ENCODE measurements around the gene MARCHF10.

MARCHF10 gene

GRCh38 chr17:62816282-62816839 is 8.2 kb upstream of the MARCHF10 start:
- H3K27me3 Mint-ChIP-seq = peaks cover 62% of the 10 kb centered on the region
- H3K4me3 Mint-ChIP-seq = no peak overlapping the region
- H3K36me3 Mint-ChIP-seq (ENCODE audit: insufficient read depth) = no peaks in the 10 kb centered on the region
- H3K9me3 Mint-ChIP-seq = peaks cover 7% of the 10 kb centered on the region
- H3K4me1 Mint-ChIP-seq = no peaks in the 10 kb centered on the region
- DNase-seq (ENCODE audit: low spot score in 2 of 2) (no peak), ATAC-seq (replicated peaks; ENCODE audit: extremely low read depth, poor library complexity, severe bottlenecking) (no peak)
- no peak overlapping the region for H3K27ac Mint-ChIP-seq (ENCODE audit: low read depth)

- H3K9me3 Mint-ChIP-seq = peaks cover 7% of the 10 kb centered on the region
- H3K36me3 Mint-ChIP-seq (ENCODE audit: insufficient read depth) = no peaks in the 10 kb centered on the region
- no peak overlapping the region for H3K4me3 Mint-ChIP-seq
- peaks cover 63% of the 10 kb centered on the region for H3K27me3 Mint-ChIP-seq
- H3K4me1 Mint-ChIP-seq = no peaks in the 10 kb centered on the region
- ATAC-seq (replicated peaks; ENCODE audit: extremely low read depth, poor library complexity, severe bottlenecking) (no peak), DNase-seq (ENCODE audit: low spot score in 2 of 2) (no peak)
- no peak overlapping the region for H3K27ac Mint-ChIP-seq (ENCODE audit: low read depth)
Observed at GRCh38 chr17:62809656-62810055, 1.5 kb upstream of the MARCHF10 start.

- DNase-seq (ENCODE audit: low spot score in 2 of 2) = no peak
- no peaks in the 10 kb centered on the region for H3K36me3 Mint-ChIP-seq (ENCODE audit: insufficient read depth)
- H3K4me3 Mint-ChIP-seq = no peak overlapping the region
- no peak overlapping the region for H3K27ac Mint-ChIP-seq (ENCODE audit: low read depth)
- H3K9me3 Mint-ChIP-seq = no peaks in the 10 kb centered on the region
- H3K4me1 Mint-ChIP-seq = no peaks in the 10 kb centered on the region
- no peak for ATAC-seq (replicated peaks; ENCODE audit: extremely low read depth, poor library complexity, severe bottlenecking)
- peaks cover 63% of the 10 kb centered on the region for H3K27me3 Mint-ChIP-seq
Observed at GRCh38 chr17:62808576-62808970, 459 bp upstream of the MARCHF10 start.

- no peak for DNase-seq (ENCODE audit: low spot score in 2 of 2)
- Mint-ChIP-seq H3K9me3 (no peaks in the 10 kb centered on the region), H3K4me3 (no peak overlapping the region), H3K4me1 (no peaks in the 10 kb centered on the region), H3K27ac (ENCODE audit: low read depth) (no peak overlapping the region), H3K27me3 (peaks cover 83% of the 10 kb centered on the region), H3K36me3 (ENCODE audit: insufficient read depth) (no peaks in the 10 kb centered on the region)
- no peak for ATAC-seq (replicated peaks; ENCODE audit: extremely low read depth, poor library complexity, severe bottlenecking)
Observed at GRCh38 chr17:62805234-62805633, 2.9 kb downstream of the MARCHF10 start.

GRCh38 chr17:62804822-62805221 is 3.3 kb downstream of the MARCHF10 start:
- H3K27me3 Mint-ChIP-seq = peaks cover 83% of the 10 kb centered on the region
- H3K9me3 Mint-ChIP-seq = no peaks in the 10 kb centered on the region
- no peaks in the 10 kb centered on the region for H3K4me1 Mint-ChIP-seq
- no peak for ATAC-seq (replicated peaks; ENCODE audit: extremely low read depth, poor library complexity, severe bottlenecking)
- DNase-seq (ENCODE audit: low spot score in 2 of 2) = no peak
- H3K36me3 Mint-ChIP-seq (ENCODE audit: insufficient read depth) = no peaks in the 10 kb centered on the region
- no peak overlapping the region for H3K27ac Mint-ChIP-seq (ENCODE audit: low read depth)
- no peak overlapping the region for H3K4me3 Mint-ChIP-seq

GRCh38 chr17:62804025-62804424 is 4.1 kb downstream of the MARCHF10 start:
- no peak overlapping the region for H3K4me3 Mint-ChIP-seq
- H3K27ac Mint-ChIP-seq (ENCODE audit: low read depth) = no peak overlapping the region
- peaks cover 83% of the 10 kb centered on the region for H3K27me3 Mint-ChIP-seq
- DNase-seq (ENCODE audit: low spot score in 2 of 2) = no peak
- no peaks in the 10 kb centered on the region for H3K4me1 Mint-ChIP-seq
- H3K36me3 Mint-ChIP-seq (ENCODE audit: insufficient read depth) = no peaks in the 10 kb centered on the region
- H3K9me3 Mint-ChIP-seq = no peaks in the 10 kb centered on the region
- no peak for ATAC-seq (replicated peaks; ENCODE audit: extremely low read depth, poor library complexity, severe bottlenecking)

- H3K27ac Mint-ChIP-seq (ENCODE audit: low read depth) = no peak overlapping the region
- peaks cover 85% of the 10 kb centered on the region for H3K27me3 Mint-ChIP-seq
- no peaks in the 10 kb centered on the region for H3K36me3 Mint-ChIP-seq (ENCODE audit: insufficient read depth)
- H3K4me3 Mint-ChIP-seq = no peak overlapping the region
- ATAC-seq (replicated peaks; ENCODE audit: extremely low read depth, poor library complexity, severe bottlenecking) (no peak), DNase-seq (ENCODE audit: low spot score in 2 of 2) (no peak)
- H3K9me3 Mint-ChIP-seq = no peaks in the 10 kb centered on the region
- H3K4me1 Mint-ChIP-seq = no peaks in the 10 kb centered on the region
Observed at GRCh38 chr17:62802561-62803205, 5.4 kb downstream of the MARCHF10 start.

- no peak overlapping the region for H3K27ac Mint-ChIP-seq (ENCODE audit: low read depth)
- no peaks in the 10 kb centered on the region for H3K4me1 Mint-ChIP-seq
- H3K27me3 Mint-ChIP-seq = peaks cover 81% of the 10 kb centered on the region
- ATAC-seq (replicated peaks; ENCODE audit: extremely low read depth, poor library complexity, severe bottlenecking) (no peak), DNase-seq (ENCODE audit: low spot score in 2 of 2) (no peak)
- no peaks in the 10 kb centered on the region for H3K36me3 Mint-ChIP-seq (ENCODE audit: insufficient read depth)
- H3K4me3 Mint-ChIP-seq = no peak overlapping the region
- H3K9me3 Mint-ChIP-seq = no peaks in the 10 kb centered on the region
Observed at GRCh38 chr17:62801553-62802114, 6.5 kb downstream of the MARCHF10 start.

GRCh38 chr17:62800585-62800984 is 7.5 kb downstream of the MARCHF10 start:
- H3K27me3 Mint-ChIP-seq = peaks cover 72% of the 10 kb centered on the region
- H3K4me1 Mint-ChIP-seq = no peaks in the 10 kb centered on the region
- no peak overlapping the region for H3K4me3 Mint-ChIP-seq
- DNase-seq (ENCODE audit: low spot score in 2 of 2) (no peak), ATAC-seq (replicated peaks; ENCODE audit: extremely low read depth, poor library complexity, severe bottlenecking) (no peak)
- H3K36me3 Mint-ChIP-seq (ENCODE audit: insufficient read depth) = no peaks in the 10 kb centered on the region
- H3K27ac Mint-ChIP-seq (ENCODE audit: low read depth) = no peak overlapping the region
- no peaks in the 10 kb centered on the region for H3K9me3 Mint-ChIP-seq

- Mint-ChIP-seq H3K27me3 (peaks cover 48% of the 10 kb centered on the region), H3K27ac (ENCODE audit: low read depth) (no peak overlapping the region), H3K4me1 (peaks cover 15% of the 10 kb centered on the region), H3K4me3 (no peak overlapping the region), H3K36me3 (ENCODE audit: insufficient read depth) (peaks cover 14% of the 10 kb centered on the region), H3K9me3 (peaks cover 9% of the 10 kb centered on the region)
- DNase-seq (ENCODE audit: low spot score in 2 of 2) (no peak), ATAC-seq (replicated peaks; ENCODE audit: extremely low read depth, poor library complexity, severe bottlenecking) (no peak)
Observed at GRCh38 chr17:62797959-62798358, 10.2 kb downstream of the MARCHF10 start.

GRCh38 chr17:62796291-62796690 is 11.8 kb downstream of the MARCHF10 start:
- H3K36me3 Mint-ChIP-seq (ENCODE audit: insufficient read depth) = peaks cover 21% of the 10 kb centered on the region
- H3K27me3 Mint-ChIP-seq = peaks cover 34% of the 10 kb centered on the region
- peaks cover 9% of the 10 kb centered on the region for H3K9me3 Mint-ChIP-seq
- peaks cover 15% of the 10 kb centered on the region for H3K4me1 Mint-ChIP-seq
- ATAC-seq (replicated peaks; ENCODE audit: extremely low read depth, poor library complexity, severe bottlenecking) (no peak), DNase-seq (ENCODE audit: low spot score in 2 of 2) (no peak)
- H3K4me3 Mint-ChIP-seq = no peak overlapping the region
- no peak overlapping the region for H3K27ac Mint-ChIP-seq (ENCODE audit: low read depth)

- peaks cover 26% of the 10 kb centered on the region for H3K27me3 Mint-ChIP-seq
- peak overlapping the region; percentile 46 for H3K4me3 Mint-ChIP-seq
- DNase-seq (ENCODE audit: low spot score in 2 of 2) (no peak), ATAC-seq (replicated peaks; ENCODE audit: extremely low read depth, poor library complexity, severe bottlenecking) (peak; percentile 42)
- peaks cover 9% of the 10 kb centered on the region for H3K9me3 Mint-ChIP-seq
- H3K36me3 Mint-ChIP-seq (ENCODE audit: insufficient read depth) = peaks cover 21% of the 10 kb centered on the region
- peak overlapping the region; percentile 39 for H3K27ac Mint-ChIP-seq (ENCODE audit: low read depth)
- H3K4me1 Mint-ChIP-seq = peaks cover 15% of the 10 kb centered on the region
Observed at GRCh38 chr17:62794666-62794971, 13.5 kb downstream of the MARCHF10 start.

- peak overlapping the region; percentile 39 for H3K27ac Mint-ChIP-seq (ENCODE audit: low read depth)
- H3K36me3 Mint-ChIP-seq (ENCODE audit: insufficient read depth) = peaks cover 21% of the 10 kb centered on the region
- peaks cover 9% of the 10 kb centered on the region for H3K9me3 Mint-ChIP-seq
- ATAC-seq (replicated peaks; ENCODE audit: extremely low read depth, poor library complexity, severe bottlenecking) (peak; percentile 39), DNase-seq (ENCODE audit: low spot score in 2 of 2) (no peak)
- peaks cover 26% of the 10 kb centered on the region for H3K27me3 Mint-ChIP-seq
- H3K4me3 Mint-ChIP-seq = peak overlapping the region; percentile 46
- peaks cover 15% of the 10 kb centered on the region for H3K4me1 Mint-ChIP-seq
Observed at GRCh38 chr17:62793919-62794665, 14.0 kb downstream of the MARCHF10 start.
